GM19468 (cell line): ENCODE data around the gene PRRG3.

Experiments used
- ATAC-seq: cut with Tn5 transposase; IDR thresholded peaks from one replicate; pipeline ENCODE4 v1.9.1; 2021; ENCODE audit warnings: mild to moderate bottlenecking, moderate library complexity, moderate number of reproducible peaks; ENCODE audit not compliant: unreplicated experiment; ENCODE audit errors: extremely low read depth

Gene PRRG3

GRCh38 chrX:151741606-151742005 is 46.3 kb downstream of the PRRG3 start:
- ATAC-seq = no peak

- no peak for ATAC-seq
These were observed 47.1 kb downstream of the PRRG3 start for GRCh38 chrX:151742311-151742710.

- no peak for ATAC-seq
These were observed 48.6 kb downstream of the PRRG3 start for GRCh38 chrX:151743651-151744470.

GRCh38 chrX:151745651-151746050 is 50.4 kb downstream of the PRRG3 start:
- no peak for ATAC-seq

GRCh38 chrX:151746502-151746901 is 51.2 kb downstream of the PRRG3 start:
- no peak for ATAC-seq

- ATAC-seq = no peak
These were observed 55.3 kb downstream of the PRRG3 start for GRCh38 chrX:151750511-151750910.

- ATAC-seq = no peak
These were observed 57.6 kb downstream of the PRRG3 start for GRCh38 chrX:151752847-151753246.

GRCh38 chrX:151753313-151754046 is 58.2 kb downstream of the PRRG3 start:
- peak; percentile 68 for ATAC-seq

GRCh38 chrX:151754047-151754429 is 58.8 kb downstream of the PRRG3 start:
- no peak for ATAC-seq

GRCh38 chrX:151754641-151755215 is 59.5 kb downstream of the PRRG3 start:
- no peak for ATAC-seq
